ENCODE measurements around the gene ELFN2.
A peak's percentile ranks its signal among the peaks of the same experiment; 100 is the strongest.

The ELFN2 gene

DNA sequence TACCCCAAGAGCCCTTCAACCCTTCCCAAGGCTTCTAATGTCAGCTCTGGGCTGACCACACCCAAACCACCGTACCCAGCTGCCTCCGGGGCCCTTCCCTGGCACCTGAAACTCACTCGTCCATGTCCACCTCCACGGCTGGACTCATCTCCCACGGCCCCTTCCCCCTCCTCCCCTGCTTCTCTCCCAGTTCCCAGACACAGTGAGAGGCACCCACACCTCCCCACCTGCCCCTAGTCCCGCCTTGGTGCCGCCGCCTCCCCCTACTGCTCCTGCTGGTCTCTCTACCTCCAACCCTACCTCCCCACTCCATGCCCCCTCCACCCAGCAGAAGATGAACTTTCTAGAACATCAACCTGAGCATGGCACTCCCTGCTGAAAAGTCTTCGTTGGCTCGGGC, 39.5 kb downstream of the ELFN2 start:
- Mint-ChIP-seq H3K4me3 (no peak overlapping the region), H3K4me1 (peaks cover 35% of the 10 kb centered on the region), H3K36me3 (ENCODE audit: low read depth) (no peaks in the 10 kb centered on the region), H3K27ac (no peak overlapping the region), H3K27me3 (ENCODE audit: low read depth, poor library complexity) (peaks cover 24% of the 10 kb centered on the region), H3K9me3 (no peaks in the 10 kb centered on the region)
- no peak for DNase-seq
- TF ChIP-seq, protein P1, sequence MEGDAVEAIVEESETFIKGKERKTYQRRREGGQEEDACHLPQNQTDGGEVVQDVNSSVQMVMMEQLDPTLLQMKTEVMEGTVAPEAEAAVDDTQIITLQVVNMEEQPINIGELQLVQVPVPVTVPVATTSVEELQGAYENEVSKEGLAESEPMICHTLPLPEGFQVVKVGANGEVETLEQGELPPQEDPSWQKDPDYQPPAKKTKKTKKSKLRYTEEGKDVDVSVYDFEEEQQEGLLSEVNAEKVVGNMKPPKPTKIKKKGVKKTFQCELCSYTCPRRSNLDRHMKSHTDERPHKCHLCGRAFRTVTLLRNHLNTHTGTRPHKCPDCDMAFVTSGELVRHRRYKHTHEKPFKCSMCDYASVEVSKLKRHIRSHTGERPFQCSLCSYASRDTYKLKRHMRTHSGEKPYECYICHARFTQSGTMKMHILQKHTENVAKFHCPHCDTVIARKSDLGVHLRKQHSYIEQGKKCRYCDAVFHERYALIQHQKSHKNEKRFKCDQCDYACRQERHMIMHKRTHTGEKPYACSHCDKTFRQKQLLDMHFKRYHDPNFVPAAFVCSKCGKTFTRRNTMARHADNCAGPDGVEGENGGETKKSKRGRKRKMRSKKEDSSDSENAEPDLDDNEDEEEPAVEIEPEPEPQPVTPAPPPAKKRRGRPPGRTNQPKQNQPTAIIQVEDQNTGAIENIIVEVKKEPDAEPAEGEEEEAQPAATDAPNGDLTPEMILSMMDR (IDR thresholded peaks at IDR 0.05): no peak

DNA sequence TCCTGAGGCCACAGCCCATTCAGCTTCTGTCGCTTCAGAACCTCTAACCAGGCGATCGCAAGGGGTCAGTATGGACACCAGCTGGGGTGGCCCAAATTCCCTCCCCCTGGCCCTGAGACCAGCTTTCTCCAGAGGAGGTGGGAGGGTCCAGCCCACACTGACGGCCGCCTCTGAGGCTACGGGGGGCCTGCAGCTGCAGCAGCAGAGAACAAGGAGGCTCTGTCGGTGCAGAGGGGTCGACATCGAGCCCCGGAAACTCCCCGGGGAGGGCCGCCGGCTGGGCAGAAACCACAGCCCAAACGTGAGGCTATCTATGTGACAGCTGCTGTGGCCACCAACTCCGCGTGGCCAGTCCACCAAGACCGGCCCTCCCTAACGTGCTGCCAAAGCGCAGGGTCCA, 40.8 kb downstream of the ELFN2 start:
- H3K4me1 Mint-ChIP-seq: peaks cover 39% of the 10 kb centered on the region
- no peaks in the 10 kb centered on the region for H3K36me3 Mint-ChIP-seq (ENCODE audit: low read depth)
- TF ChIP-seq, protein P1 (IDR thresholded peaks at IDR 0.05): no peak
- no peaks in the 10 kb centered on the region for H3K9me3 Mint-ChIP-seq
- no peak overlapping the region for H3K4me3 Mint-ChIP-seq
- peak overlapping the region; percentile 29 for H3K27ac Mint-ChIP-seq
- peaks cover 31% of the 10 kb centered on the region for H3K27me3 Mint-ChIP-seq (ENCODE audit: low read depth, poor library complexity)
- DNase-seq: no peak

DNA sequence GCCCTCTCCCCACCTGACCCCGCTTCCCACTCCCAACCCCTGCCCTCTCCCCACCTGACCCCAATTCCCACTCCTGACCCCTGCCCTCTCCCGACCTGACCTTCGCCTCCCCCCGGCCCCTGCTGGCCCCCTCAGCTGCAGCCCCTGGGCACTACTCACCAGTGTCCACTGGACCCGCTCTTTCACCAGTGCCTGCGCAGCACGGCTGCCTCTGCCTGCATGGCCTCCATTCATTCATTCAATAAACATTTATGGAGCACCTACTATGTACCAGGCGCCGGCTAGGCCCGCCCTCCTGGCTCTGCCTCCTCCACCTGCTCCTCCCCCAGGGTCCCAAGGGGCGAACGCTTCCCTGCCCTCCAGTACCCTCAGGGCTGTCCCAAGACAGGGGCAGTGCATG, 42.6 kb downstream of the ELFN2 start:
- H3K36me3 Mint-ChIP-seq (ENCODE audit: low read depth): no peaks in the 10 kb centered on the region
- H3K4me3 Mint-ChIP-seq: no peak overlapping the region
- H3K27me3 Mint-ChIP-seq (ENCODE audit: low read depth, poor library complexity): peaks cover 34% of the 10 kb centered on the region
- TF ChIP-seq, protein P1 (IDR thresholded peaks at IDR 0.05): no peak
- no peak overlapping the region for H3K27ac Mint-ChIP-seq
- no peak for DNase-seq
- H3K9me3 Mint-ChIP-seq: no peaks in the 10 kb centered on the region
- H3K4me1 Mint-ChIP-seq: peaks cover 47% of the 10 kb centered on the region

DNA sequence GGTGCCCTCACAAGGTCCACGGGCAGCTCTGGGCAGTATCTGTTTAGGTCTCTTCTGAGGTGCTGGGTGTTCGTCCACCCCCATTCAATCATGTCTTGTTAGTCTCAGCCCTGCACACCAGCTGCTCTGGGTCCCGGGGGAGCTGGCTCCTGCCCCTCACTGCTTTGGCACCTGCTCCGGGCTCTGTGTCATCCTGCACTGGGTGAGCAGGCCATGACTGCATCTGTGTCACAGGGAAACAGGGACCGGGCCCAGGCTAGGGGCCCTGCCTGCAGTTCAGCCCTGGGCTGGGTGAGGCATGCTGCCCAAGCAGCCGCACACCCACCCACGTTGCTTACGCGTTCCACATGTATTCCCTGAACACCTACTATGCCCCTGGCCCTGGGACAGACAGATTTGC, 43.9 kb downstream of the ELFN2 start:
- H3K27me3 Mint-ChIP-seq (ENCODE audit: low read depth, poor library complexity): peaks cover 34% of the 10 kb centered on the region
- peak overlapping the region; percentile 80 for H3K27ac Mint-ChIP-seq
- H3K9me3 Mint-ChIP-seq: no peaks in the 10 kb centered on the region
- peaks cover 58% of the 10 kb centered on the region for H3K4me1 Mint-ChIP-seq
- H3K4me3 Mint-ChIP-seq: no peak overlapping the region
- TF ChIP-seq, protein P1 (IDR thresholded peaks at IDR 0.05): no peak
- H3K36me3 Mint-ChIP-seq (ENCODE audit: low read depth): no peaks in the 10 kb centered on the region
- DNase-seq: no peak

DNA sequence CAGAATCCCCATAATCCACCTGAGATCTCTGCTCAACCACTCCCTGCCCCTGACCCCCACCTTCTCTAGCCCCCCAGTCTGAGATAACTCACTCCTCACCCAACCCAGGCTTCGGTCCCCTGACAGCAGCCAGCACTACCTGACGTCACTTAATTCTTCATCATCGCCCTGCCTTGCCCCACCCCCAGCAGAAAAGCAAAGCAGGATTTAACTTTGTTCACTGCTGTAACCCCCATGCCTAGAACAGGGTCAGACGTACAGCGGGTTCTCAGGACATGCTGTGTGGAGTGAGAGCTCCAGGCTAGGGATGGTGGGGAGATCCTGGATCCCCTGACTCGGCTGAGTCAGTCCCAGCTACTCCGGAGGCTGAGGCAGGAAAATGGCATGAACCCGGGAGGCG, 45.8 kb downstream of the ELFN2 start:
- H3K9me3 Mint-ChIP-seq: no peaks in the 10 kb centered on the region
- no peak for DNase-seq
- peaks cover 39% of the 10 kb centered on the region for H3K27me3 Mint-ChIP-seq (ENCODE audit: low read depth, poor library complexity)
- no peak overlapping the region for H3K4me3 Mint-ChIP-seq
- TF ChIP-seq, protein P1 (IDR thresholded peaks at IDR 0.05): no peak
- peaks cover 60% of the 10 kb centered on the region for H3K4me1 Mint-ChIP-seq
- no peak overlapping the region for H3K27ac Mint-ChIP-seq
- H3K36me3 Mint-ChIP-seq (ENCODE audit: low read depth): no peaks in the 10 kb centered on the region

DNA sequence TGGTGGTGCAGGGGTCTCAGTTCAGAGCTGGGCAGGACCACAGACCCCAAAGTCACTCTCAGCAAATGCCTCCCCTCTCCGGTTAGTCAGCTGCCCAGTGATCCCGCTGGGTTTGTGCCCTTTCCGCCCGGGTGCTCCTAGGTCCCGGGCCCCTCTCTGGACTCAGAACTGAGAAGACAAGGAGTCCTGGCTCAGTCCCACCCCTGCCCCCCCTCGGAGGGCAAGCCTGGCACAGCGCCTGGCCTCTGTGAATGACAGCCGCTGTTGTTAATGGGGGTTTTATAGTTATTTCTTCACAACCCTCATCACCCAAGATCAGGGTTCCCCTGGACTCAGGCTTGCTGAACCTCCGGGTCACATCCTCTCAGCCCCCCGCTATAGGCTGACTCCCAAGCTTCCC, 47.6 kb downstream of the ELFN2 start:
- TF ChIP-seq, protein P1 (IDR thresholded peaks at IDR 0.05): no peak
- DNase-seq: no peak
- Mint-ChIP-seq H3K36me3 (ENCODE audit: low read depth) (no peaks in the 10 kb centered on the region), H3K4me3 (no peak overlapping the region), H3K27me3 (ENCODE audit: low read depth, poor library complexity) (peaks cover 43% of the 10 kb centered on the region), H3K27ac (no peak overlapping the region), H3K4me1 (peaks cover 54% of the 10 kb centered on the region), H3K9me3 (no peaks in the 10 kb centered on the region)
